Measurements from ENCODE around the gene ARHGEF6. TPM values are rescaled to one million over a fixed set of nuclear protein-coding genes. Genes with fewer than 3 reads are reported as not detected.

ARHGEF6 gene
- total and polyA plus RNA-seq, 3 donors from 2014 or later = 5.7 to 7.0 (median 6.8) TPM

DNA sequence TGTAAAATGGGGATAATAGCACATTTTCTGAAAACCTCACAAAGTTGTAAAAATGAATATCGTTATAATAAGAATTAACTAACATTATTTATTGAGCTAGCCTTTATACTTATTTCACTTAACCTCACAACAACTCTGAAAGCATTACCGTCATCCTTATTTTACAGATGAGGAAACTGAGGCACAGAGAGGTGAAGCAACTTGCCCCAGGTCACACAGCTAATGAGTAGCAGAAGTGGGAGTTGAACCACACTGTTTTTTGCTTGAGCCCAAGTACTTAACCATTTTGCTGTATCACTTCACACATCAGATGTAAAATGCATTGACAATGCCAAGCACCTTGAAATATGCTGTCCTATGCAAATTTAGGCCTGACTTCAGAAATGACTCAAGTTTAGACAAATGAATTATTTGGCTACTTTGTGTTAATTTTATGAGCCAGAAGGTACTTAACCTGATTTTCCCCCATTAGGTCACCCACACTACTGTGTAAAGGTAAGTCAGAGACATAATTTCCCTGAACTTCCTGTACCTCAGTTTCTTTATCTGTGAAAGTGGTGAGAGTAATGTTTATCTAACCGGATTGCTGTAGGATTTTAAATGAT lies 109.6 kb downstream of the ARHGEF6 start:
- H3K36me3 ChIP-seq (ENCODE audit: low read depth, missing control alignments) = no peaks in the 10 kb centered on the region
- TF ChIP-seq POLR2A (IDR thresholded peaks at IDR 0.05) = no peak
- TF ChIP-seq, protein P1, sequence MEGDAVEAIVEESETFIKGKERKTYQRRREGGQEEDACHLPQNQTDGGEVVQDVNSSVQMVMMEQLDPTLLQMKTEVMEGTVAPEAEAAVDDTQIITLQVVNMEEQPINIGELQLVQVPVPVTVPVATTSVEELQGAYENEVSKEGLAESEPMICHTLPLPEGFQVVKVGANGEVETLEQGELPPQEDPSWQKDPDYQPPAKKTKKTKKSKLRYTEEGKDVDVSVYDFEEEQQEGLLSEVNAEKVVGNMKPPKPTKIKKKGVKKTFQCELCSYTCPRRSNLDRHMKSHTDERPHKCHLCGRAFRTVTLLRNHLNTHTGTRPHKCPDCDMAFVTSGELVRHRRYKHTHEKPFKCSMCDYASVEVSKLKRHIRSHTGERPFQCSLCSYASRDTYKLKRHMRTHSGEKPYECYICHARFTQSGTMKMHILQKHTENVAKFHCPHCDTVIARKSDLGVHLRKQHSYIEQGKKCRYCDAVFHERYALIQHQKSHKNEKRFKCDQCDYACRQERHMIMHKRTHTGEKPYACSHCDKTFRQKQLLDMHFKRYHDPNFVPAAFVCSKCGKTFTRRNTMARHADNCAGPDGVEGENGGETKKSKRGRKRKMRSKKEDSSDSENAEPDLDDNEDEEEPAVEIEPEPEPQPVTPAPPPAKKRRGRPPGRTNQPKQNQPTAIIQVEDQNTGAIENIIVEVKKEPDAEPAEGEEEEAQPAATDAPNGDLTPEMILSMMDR (IDR thresholded peaks at IDR 0.05) = no peak
- no peaks in the 10 kb centered on the region for H3K9me3 ChIP-seq
- H3K27ac ChIP-seq = no peak overlapping the region
- H3K4me3 ChIP-seq = no peak overlapping the region
- H3K27me3 ChIP-seq = no peaks in the 10 kb centered on the region
- intact Hi-C loops (cut with DNase I; ENCODE audit: low total_unique reads) = no loop called here
- 82 to 98% methylated on average over 3 of the region's 3 CpGs for WGBS, 2 donors
- DNase-seq = no peak
- no peaks in the 10 kb centered on the region for H3K4me1 ChIP-seq

DNA sequence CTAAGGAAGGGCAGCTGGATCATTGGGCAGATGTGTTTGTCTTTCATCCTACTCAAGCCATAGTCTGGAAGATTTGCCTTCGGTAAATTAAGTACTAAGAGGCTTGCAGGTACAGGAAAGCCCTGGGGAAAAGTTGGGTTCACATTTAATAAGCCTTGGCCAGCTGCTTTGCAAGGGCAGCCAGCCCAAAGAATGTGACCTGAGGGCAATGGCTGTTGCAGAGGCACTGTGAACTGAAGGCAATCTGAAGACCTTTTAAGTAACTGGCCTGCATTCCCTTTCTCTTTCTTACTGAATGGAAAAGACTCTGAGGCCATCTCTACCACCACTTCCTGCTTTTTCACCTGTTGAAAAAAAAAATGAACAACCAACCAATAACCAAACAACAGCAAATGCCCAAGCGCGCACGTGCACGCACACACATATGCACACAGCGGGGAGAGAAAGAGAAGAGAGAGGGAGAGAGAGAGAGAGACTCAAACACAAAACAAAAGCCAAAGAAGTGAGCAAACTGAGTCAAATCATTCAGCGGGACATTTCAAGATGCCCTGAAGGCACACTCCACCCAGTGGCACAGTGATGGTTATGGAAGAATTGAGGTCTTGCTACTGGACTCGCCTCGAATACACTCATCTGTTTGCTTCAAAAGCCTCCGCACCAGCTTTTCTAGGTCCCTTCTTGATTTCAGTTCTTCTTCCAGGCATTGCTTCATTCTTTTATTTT lies 113.1 kb downstream of the ARHGEF6 start:
- TF ChIP-seq POLR2A (IDR thresholded peaks at IDR 0.05) = no peak
- TF ChIP-seq, protein P1 (IDR thresholded peaks at IDR 0.05) = no peak
- no peaks in the 10 kb centered on the region for H3K36me3 ChIP-seq (ENCODE audit: low read depth, missing control alignments)

DNA sequence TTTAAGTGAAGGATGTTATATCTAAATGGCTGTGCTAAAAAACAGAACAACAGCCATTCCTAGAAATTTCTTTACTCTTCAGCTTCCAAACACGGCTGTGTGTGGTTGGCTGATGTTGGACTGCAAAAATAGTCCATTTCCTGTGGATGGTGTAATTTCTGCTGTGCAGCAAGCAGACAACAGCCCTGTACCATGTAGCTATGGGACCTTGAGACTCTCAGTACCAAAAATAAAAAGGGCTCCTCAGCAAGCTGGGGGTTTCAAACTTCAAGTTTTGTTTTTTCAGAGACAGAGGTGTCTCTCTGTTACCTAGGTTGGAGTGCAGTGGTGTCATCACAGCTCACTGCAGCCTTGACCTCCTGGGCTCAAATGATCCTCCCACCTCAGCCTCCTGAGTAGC lies 114.6 kb downstream of the ARHGEF6 start:
- WGBS, 2 donors = 80 to 90% methylated on average over 1 of the region's 1 CpG
- Histone ChIP-seq H3K27me3 (no peaks in the 10 kb centered on the region), H3K4me1 (no peaks in the 10 kb centered on the region), H3K36me3 (ENCODE audit: low read depth, missing control alignments) (no peaks in the 10 kb centered on the region), H3K9me3 (no peaks in the 10 kb centered on the region), H3K27ac (no peak overlapping the region), H3K4me3 (no peak overlapping the region)
- TF ChIP-seq, protein P1 (IDR thresholded peaks at IDR 0.05) = no peak
- TF ChIP-seq POLR2A (IDR thresholded peaks at IDR 0.05) = no peak
- intact Hi-C loops (cut with DNase I; ENCODE audit: low total_unique reads) = no loop called here
- no peak for DNase-seq

More for the DNA sequence above, 113.1 kb downstream of the ARHGEF6 start:
- Histone ChIP-seq H3K4me3 (no peak overlapping the region), H3K27ac (no peak overlapping the region), H3K9me3 (no peaks in the 10 kb centered on the region), H3K4me1 (no peaks in the 10 kb centered on the region), H3K27me3 (no peaks in the 10 kb centered on the region)
- intact Hi-C loops (cut with DNase I; ENCODE audit: low total_unique reads) = no loop called here
- 94 to 95% methylated on average over 10 of the region's 10 CpGs for WGBS, 2 donors
- DNase-seq = no peak

DNA sequence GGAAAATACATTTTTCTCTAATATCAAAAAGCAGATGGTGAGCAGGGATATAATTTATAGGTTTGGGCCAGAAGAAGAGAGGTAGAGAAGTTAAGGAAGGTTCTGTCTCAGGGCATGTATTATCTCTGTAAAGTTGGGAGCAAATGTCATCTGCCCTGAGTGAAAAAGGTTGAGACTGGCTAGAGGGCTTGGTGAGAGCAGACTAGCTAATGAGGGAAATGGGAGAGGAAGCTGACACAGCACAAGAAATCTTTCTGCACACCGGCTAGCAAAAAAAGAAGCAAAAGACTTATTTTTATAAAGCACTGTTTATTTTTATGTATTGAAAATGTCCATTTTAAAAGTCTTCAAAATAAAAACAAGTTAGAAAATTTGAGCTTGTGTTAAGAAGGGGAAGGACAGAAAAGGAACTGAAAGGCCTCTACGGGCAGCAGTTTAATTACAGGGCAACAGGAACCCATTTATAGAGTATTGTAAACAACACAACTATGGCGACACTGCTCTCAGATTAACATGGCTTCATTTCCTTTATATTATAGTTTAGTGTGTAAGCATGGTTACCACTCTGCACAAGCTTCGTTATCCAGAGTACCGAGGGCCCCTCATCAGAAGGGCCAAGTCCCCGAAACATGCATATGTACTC lies 115.4 kb downstream of the ARHGEF6 start:
- intact Hi-C loops (cut with DNase I; ENCODE audit: low total_unique reads) = no loop called here
- no peak for TF ChIP-seq POLR2A (IDR thresholded peaks at IDR 0.05)
- TF ChIP-seq, protein P1 (IDR thresholded peaks at IDR 0.05) = no peak
- no peak for DNase-seq
- Histone ChIP-seq H3K27ac (no peak overlapping the region), H3K36me3 (ENCODE audit: low read depth, missing control alignments) (no peaks in the 10 kb centered on the region), H3K4me1 (no peaks in the 10 kb centered on the region), H3K27me3 (no peaks in the 10 kb centered on the region), H3K4me3 (no peak overlapping the region), H3K9me3 (no peaks in the 10 kb centered on the region)
- 91 to 96% methylated on average over 6 of the region's 6 CpGs for WGBS, 2 donors
